Gastroesophageal sphincter (tissue), 3 donors: ENCODE results near the gene DEFB131A.
"Not testable (repeated sequence)": the region's sequence is repeated elsewhere in the genome, so short reads cannot be mapped to it uniquely, and the experiment has no call there.

ENCODE experiments used
- EP300 ChIP-seq: sonication (generic); formaldehyde crosslinking; IDR thresholded peaks from one replicate; pipeline ENCODE4 v1.6.1; 2017; ENCODE audit warnings: antibody characterized with exemption, mild to moderate bottlenecking
- POLR2A ChIP-seq, 2 donors: fragments of 450-650 bp; IDR thresholded peaks; one replicate each; pipeline ENCODE4 v1.6.1; 2017; ENCODE audit warnings: antibody characterized with exemption in 2 of 2, mild to moderate bottlenecking in 2 of 2, moderate library complexity in 1 of 2
- POLR2AphosphoS5 ChIP-seq: sonication (generic); formaldehyde crosslinking; IDR thresholded peaks from one replicate; pipeline ENCODE4 v1.6.1; 2017; ENCODE audit warnings: antibody characterized with exemption
- TF ChIP-seq, protein P1 (sequence below), 4 experiments: fragments of 200-600 bp in 2 of 4; fragments of 450-650 bp in 2 of 4; sonication (generic) in 1 of 4; IDR thresholded peaks; one replicate each; pipeline ENCODE4 v1.5.1; 2017 to 2019; ENCODE audit warnings: antibody characterized with exemption in 4 of 4, mild to moderate bottlenecking in 2 of 4, moderate library complexity in 2 of 4

DNA sequence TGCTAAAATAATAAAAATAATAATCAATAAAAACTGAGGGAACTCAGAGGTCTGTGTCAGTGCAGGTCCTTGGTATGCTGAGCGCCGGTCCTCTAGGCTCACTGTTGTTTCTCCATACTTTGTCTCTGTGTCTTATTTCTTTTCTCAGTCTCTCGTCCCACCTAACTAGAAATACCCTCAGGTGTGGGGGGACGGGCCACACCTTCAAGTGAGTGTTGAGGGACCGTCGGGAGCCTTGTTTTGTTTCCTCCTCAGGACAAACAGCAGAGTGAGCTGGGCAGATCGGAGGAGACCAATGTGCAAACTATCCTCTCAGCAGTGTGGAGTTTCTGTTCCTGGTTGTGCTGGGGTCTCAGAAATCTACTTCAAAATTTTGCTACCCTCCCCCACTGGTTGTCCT, 46.3 kb downstream of the DEFB131A start:
- TF ChIP-seq, protein P1, sequence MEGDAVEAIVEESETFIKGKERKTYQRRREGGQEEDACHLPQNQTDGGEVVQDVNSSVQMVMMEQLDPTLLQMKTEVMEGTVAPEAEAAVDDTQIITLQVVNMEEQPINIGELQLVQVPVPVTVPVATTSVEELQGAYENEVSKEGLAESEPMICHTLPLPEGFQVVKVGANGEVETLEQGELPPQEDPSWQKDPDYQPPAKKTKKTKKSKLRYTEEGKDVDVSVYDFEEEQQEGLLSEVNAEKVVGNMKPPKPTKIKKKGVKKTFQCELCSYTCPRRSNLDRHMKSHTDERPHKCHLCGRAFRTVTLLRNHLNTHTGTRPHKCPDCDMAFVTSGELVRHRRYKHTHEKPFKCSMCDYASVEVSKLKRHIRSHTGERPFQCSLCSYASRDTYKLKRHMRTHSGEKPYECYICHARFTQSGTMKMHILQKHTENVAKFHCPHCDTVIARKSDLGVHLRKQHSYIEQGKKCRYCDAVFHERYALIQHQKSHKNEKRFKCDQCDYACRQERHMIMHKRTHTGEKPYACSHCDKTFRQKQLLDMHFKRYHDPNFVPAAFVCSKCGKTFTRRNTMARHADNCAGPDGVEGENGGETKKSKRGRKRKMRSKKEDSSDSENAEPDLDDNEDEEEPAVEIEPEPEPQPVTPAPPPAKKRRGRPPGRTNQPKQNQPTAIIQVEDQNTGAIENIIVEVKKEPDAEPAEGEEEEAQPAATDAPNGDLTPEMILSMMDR (IDR thresholded peaks at IDR 0.05), result not testable (repeated sequence)
- TF ChIP-seq POLR2A (IDR thresholded peaks at IDR 0.05); POLR2AphosphoS5; EP300: not testable (repeated sequence)
